ENCODE data around the gene DNAH3. TPM values are rescaled to one million over a fixed set of nuclear protein-coding genes. Genes with fewer than 3 reads are reported as not detected.

DNAH3 gene
- total RNA-seq, 1 donor: not detected

DNA sequence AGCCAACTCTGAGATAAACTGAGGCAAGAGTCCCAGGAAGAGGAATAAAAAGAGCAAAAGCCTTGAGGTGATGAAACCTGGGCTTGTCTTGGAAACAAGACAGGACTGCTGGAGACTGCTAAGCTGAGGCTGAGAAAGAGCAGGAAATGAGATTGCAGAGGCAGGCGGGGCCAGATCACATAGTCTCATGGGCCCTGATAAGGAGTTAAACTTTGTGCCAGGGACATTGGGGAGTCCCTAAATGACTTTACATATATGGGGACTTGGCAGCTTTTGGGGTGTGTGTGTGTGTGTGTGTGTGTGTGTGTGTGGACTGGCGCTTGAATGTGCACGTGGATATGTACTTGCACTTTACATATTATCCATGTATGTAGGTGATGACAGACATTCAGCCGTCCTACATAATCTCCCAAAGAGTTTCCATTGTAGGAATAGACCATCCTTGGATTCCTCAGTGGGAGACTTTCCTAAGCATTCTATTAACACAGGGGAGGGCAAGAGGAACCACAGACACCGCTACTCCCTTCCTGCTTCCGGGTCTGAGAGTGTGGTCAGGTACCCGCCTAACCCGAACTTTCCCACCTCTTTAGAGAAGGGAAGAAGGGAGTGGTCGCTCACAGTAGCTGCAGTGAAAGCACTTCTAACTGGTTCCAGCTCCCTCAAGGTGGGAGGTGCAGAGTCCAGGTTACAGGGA lies 127.0 kb downstream of the DNAH3 start:
- DNase-seq (ENCODE audit: insufficient read length, low spot score, missing footprints): no peak
- H3K9me3 ChIP-seq (ENCODE audit: low read depth, low read length): no peaks in the 10 kb centered on the region
- H3K36me3 ChIP-seq (ENCODE audit: insufficient read depth, low read length): no peaks in the 10 kb centered on the region
- H2AFZ ChIP-seq (ENCODE audit: low read length): no peak overlapping the region
- no peak overlapping the region for H3K27ac ChIP-seq (ENCODE audit: low read depth, low read length)
- no peaks in the 10 kb centered on the region for H4K20me1 ChIP-seq (ENCODE audit: insufficient read depth, low read length)
- TF ChIP-seq, protein P1, sequence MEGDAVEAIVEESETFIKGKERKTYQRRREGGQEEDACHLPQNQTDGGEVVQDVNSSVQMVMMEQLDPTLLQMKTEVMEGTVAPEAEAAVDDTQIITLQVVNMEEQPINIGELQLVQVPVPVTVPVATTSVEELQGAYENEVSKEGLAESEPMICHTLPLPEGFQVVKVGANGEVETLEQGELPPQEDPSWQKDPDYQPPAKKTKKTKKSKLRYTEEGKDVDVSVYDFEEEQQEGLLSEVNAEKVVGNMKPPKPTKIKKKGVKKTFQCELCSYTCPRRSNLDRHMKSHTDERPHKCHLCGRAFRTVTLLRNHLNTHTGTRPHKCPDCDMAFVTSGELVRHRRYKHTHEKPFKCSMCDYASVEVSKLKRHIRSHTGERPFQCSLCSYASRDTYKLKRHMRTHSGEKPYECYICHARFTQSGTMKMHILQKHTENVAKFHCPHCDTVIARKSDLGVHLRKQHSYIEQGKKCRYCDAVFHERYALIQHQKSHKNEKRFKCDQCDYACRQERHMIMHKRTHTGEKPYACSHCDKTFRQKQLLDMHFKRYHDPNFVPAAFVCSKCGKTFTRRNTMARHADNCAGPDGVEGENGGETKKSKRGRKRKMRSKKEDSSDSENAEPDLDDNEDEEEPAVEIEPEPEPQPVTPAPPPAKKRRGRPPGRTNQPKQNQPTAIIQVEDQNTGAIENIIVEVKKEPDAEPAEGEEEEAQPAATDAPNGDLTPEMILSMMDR (IDR thresholded peaks at IDR 0.05; ENCODE audit: extremely low read depth, low read depth, low read length): no peak
- H3K27me3 ChIP-seq (ENCODE audit: insufficient read depth, low read length): no peaks in the 10 kb centered on the region
- no peak overlapping the region for H3K4me2 ChIP-seq (ENCODE audit: insufficient read depth, low read length)
- no peaks in the 10 kb centered on the region for H3K79me2 ChIP-seq (ENCODE audit: insufficient read depth, low read length)
- no peak overlapping the region for H3K4me3 ChIP-seq (ENCODE audit: insufficient read depth, low read length)
- H3K4me1 ChIP-seq (ENCODE audit: insufficient read depth, low read length): no peaks in the 10 kb centered on the region

- DNase-seq (ENCODE audit: insufficient read length, low spot score, missing footprints): no peak
- no peak overlapping the region for H2AFZ ChIP-seq (ENCODE audit: low read length)
- no peak overlapping the region for H3K4me3 ChIP-seq (ENCODE audit: insufficient read depth, low read length)
- H3K4me2 ChIP-seq (ENCODE audit: insufficient read depth, low read length): no peak overlapping the region
- no peaks in the 10 kb centered on the region for H3K36me3 ChIP-seq (ENCODE audit: insufficient read depth, low read length)
- H4K20me1 ChIP-seq (ENCODE audit: insufficient read depth, low read length): no peaks in the 10 kb centered on the region
- no peaks in the 10 kb centered on the region for H3K27me3 ChIP-seq (ENCODE audit: insufficient read depth, low read length)
- no peak overlapping the region for H3K27ac ChIP-seq (ENCODE audit: low read depth, low read length)
- no peaks in the 10 kb centered on the region for H3K79me2 ChIP-seq (ENCODE audit: insufficient read depth, low read length)
- no peaks in the 10 kb centered on the region for H3K9me3 ChIP-seq (ENCODE audit: low read depth, low read length)
- no peaks in the 10 kb centered on the region for H3K4me1 ChIP-seq (ENCODE audit: insufficient read depth, low read length)
- TF ChIP-seq, protein P1 (IDR thresholded peaks at IDR 0.05; ENCODE audit: extremely low read depth, low read depth, low read length): no peak
Observed at GRCh38 chr16:21021316-21021715, 129.3 kb downstream of the DNAH3 start.

DNA sequence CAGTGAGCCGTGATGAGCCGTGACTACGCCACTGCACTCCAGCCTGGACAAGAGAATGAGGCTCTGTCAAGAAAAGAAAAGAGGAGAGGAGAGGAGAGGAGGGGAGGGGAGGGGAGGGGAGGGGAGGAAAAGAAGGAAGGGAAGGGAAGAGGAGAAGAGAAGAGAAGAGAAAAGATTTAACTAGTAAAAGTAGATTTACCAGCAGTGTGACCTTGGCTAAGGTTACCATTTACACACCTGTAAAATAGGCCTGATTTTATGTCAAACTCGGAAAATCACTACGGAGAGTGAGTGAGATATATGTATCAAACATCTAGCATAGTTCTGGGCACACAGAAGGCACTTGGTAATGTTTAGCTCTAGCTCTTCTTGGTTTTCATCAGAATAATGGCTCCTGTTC lies 140.8 kb downstream of the DNAH3 start:
- Histone ChIP-seq H2AFZ (ENCODE audit: low read length) (no peak overlapping the region), H3K79me2 (ENCODE audit: insufficient read depth, low read length) (no peaks in the 10 kb centered on the region), H3K4me1 (ENCODE audit: insufficient read depth, low read length) (no peaks in the 10 kb centered on the region), H4K20me1 (ENCODE audit: insufficient read depth, low read length) (no peaks in the 10 kb centered on the region), H3K36me3 (ENCODE audit: insufficient read depth, low read length) (no peaks in the 10 kb centered on the region), H3K9me3 (ENCODE audit: low read depth, low read length) (no peaks in the 10 kb centered on the region), H3K4me2 (ENCODE audit: insufficient read depth, low read length) (no peak overlapping the region), H3K27ac (ENCODE audit: low read depth, low read length) (no peak overlapping the region), H3K27me3 (ENCODE audit: insufficient read depth, low read length) (peaks cover 7% of the 10 kb centered on the region), H3K4me3 (ENCODE audit: insufficient read depth, low read length) (no peak overlapping the region)
- TF ChIP-seq, protein P1 (IDR thresholded peaks at IDR 0.05; ENCODE audit: extremely low read depth, low read depth, low read length): no peak
- DNase-seq (ENCODE audit: insufficient read length, low spot score, missing footprints): no peak

GRCh38 chr16:21005008-21005407 lies 145.6 kb downstream of the DNAH3 start:
- H3K27ac ChIP-seq (ENCODE audit: low read depth, low read length): no peak overlapping the region
- no peak for DNase-seq (ENCODE audit: insufficient read length, low spot score, missing footprints)
- TF ChIP-seq, protein P1 (IDR thresholded peaks at IDR 0.05; ENCODE audit: extremely low read depth, low read depth, low read length): no peak
- H3K36me3 ChIP-seq (ENCODE audit: insufficient read depth, low read length): no peaks in the 10 kb centered on the region
- no peak overlapping the region for H3K4me2 ChIP-seq (ENCODE audit: insufficient read depth, low read length)
- no peaks in the 10 kb centered on the region for H3K9me3 ChIP-seq (ENCODE audit: low read depth, low read length)
- no peaks in the 10 kb centered on the region for H3K79me2 ChIP-seq (ENCODE audit: insufficient read depth, low read length)
- H3K27me3 ChIP-seq (ENCODE audit: insufficient read depth, low read length): peaks cover 7% of the 10 kb centered on the region
- H3K4me1 ChIP-seq (ENCODE audit: insufficient read depth, low read length): no peaks in the 10 kb centered on the region
- H4K20me1 ChIP-seq (ENCODE audit: insufficient read depth, low read length): no peaks in the 10 kb centered on the region
- H3K4me3 ChIP-seq (ENCODE audit: insufficient read depth, low read length): no peak overlapping the region
- no peak overlapping the region for H2AFZ ChIP-seq (ENCODE audit: low read length)

Measured in osteoblast (primary cell).